SK-N-SH treated with all-trans-retinoic acid at 6 μM for 48 hours (cell line): Measurements from ENCODE around the gene CHDH.

Source experiments
- ARNTL ChIP-seq: fragments of 450-650 bp; formaldehyde crosslinking; IDR thresholded peaks from 2 replicates; pipeline ENCODE4 v1.5.0; 2020; ENCODE audit warnings: low read depth, mild to moderate bottlenecking, moderate library complexity, borderline replicate concordance
- CSDC2 ChIP-seq: fragments of 250-450 bp; sonication (Bioruptor Pico); IDR thresholded peaks from 2 replicates; pipeline ENCODE4 v1.5.0; 2020; ENCODE audit warnings: mild to moderate bottlenecking, moderate library complexity
- GLIS3 ChIP-seq: fragments of 250-450 bp; sonication (Bioruptor Pico); IDR thresholded peaks from 2 replicates; pipeline ENCODE4 v1.5.0; 2020; ENCODE audit warnings: mild to moderate bottlenecking, moderate library complexity
- ISL1 ChIP-seq: fragments of 250-450 bp; sonication (Bioruptor Pico); IDR thresholded peaks from 2 replicates; pipeline ENCODE4 v2.1.2; 2022; ENCODE audit warnings: mild to moderate bottlenecking, moderate library complexity
- RARB ChIP-seq: fragments of 250-450 bp; sonication (Bioruptor Pico); IDR thresholded peaks from 2 replicates; pipeline ENCODE4 v1.8.0; 2021; ENCODE audit warnings: mild to moderate bottlenecking, moderate library complexity
- SNAI2 ChIP-seq: fragments of 250-450 bp; sonication (Bioruptor Pico); IDR thresholded peaks from 2 replicates; pipeline ENCODE4 v1.5.0; 2020; ENCODE audit warnings: mild to moderate bottlenecking, moderate library complexity
- TCF4 ChIP-seq: fragments of 250-450 bp; sonication (Bioruptor Pico); IDR thresholded peaks from 2 replicates; pipeline ENCODE4 v1.8.0; 2021; ENCODE audit warnings: mild to moderate bottlenecking, moderate library complexity, borderline replicate concordance
- ZFP30 ChIP-seq: fragments of 450-650 bp; formaldehyde crosslinking; IDR thresholded peaks from 2 replicates; pipeline ENCODE4 v1.5.0; 2022; ENCODE audit warnings: mild to moderate bottlenecking, moderate library complexity
- ZNF565 ChIP-seq: fragments of 450-650 bp; formaldehyde crosslinking; conservative IDR thresholded peaks from 2 replicates; pipeline ENCODE4 v1.5.0; 2020; ENCODE audit warnings: low read depth, mild to moderate bottlenecking, moderate library complexity
- ZNF8 ChIP-seq: fragments of 450-650 bp; formaldehyde crosslinking; IDR thresholded peaks from 2 replicates; pipeline ENCODE4 v1.5.0; 2020; ENCODE audit warnings: mild to moderate bottlenecking, moderate library complexity
- TF ChIP-seq, protein P1 (sequence below): fragments of 250-450 bp; sonication (Bioruptor Pico); IDR thresholded peaks from 2 replicates; pipeline ENCODE4 v1.8.0; 2020; ENCODE audit warnings: mild to moderate bottlenecking, moderate library complexity, borderline replicate concordance
- TF ChIP-seq, protein P2 (sequence below): fragments of 250-450 bp; sonication (Bioruptor Pico); IDR thresholded peaks from 2 replicates; pipeline ENCODE4 v1.5.1; 2020; ENCODE audit warnings: low read depth, mild to moderate bottlenecking, moderate library complexity
- TF ChIP-seq, protein P3 (sequence below): fragments of 250-450 bp; sonication (Bioruptor Pico); IDR thresholded peaks from 2 replicates; pipeline ENCODE4 v1.5.1; 2021; ENCODE audit warnings: mild to moderate bottlenecking, moderate library complexity

DNA sequence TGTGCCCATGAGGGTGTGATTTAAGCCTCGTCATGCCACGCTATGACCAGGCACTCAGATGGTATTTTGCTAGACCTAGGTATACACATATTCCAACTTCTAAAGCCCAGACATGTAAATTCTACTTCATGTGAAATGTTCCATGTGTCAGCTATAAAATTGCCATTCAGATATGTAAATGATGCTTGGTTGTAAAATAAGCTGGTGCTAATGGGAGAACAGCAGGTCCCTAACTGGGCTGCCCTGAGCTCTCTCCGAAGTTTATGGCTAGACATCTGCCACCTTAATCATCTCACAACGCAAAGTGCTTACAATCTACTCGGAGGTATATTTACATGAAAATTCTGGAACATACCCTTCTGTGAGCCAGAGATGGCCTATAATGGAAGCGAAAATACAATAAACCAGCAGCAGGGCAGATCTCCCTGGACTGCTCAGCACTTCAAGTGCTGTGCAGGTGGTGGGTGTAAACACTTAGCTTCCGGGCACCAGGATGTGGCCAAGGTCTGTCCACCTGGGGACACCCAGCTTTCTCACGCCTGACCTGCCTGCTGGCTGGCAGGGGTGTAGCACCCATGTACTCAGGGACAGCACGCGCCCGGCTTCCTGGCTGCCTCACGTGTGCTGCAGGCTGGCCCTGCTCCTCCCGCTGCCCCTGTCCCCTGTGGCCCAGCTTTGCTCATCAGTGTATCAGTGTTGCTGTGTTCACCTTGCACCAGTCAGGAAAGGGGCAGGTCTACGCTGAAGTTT, 82.0 kb downstream of the CHDH start:
- TF ChIP-seq CSDC2 (CRISPR knock-in tag) (no peak), ARNTL (CRISPR knock-in tag) (no peak), ZNF8 (CRISPR knock-in tag) (no peak), ZNF565 (CRISPR knock-in tag) (no peak), SNAI2 (CRISPR knock-in tag) (no peak), ZFP30 (CRISPR knock-in tag) (no peak), TCF4 (CRISPR knock-in tag) (no peak), ISL1 (CRISPR knock-in tag) (no peak), RARB (CRISPR knock-in tag) (no peak), GLIS3 (CRISPR knock-in tag) (no peak)
- TF ChIP-seq, protein P1, sequence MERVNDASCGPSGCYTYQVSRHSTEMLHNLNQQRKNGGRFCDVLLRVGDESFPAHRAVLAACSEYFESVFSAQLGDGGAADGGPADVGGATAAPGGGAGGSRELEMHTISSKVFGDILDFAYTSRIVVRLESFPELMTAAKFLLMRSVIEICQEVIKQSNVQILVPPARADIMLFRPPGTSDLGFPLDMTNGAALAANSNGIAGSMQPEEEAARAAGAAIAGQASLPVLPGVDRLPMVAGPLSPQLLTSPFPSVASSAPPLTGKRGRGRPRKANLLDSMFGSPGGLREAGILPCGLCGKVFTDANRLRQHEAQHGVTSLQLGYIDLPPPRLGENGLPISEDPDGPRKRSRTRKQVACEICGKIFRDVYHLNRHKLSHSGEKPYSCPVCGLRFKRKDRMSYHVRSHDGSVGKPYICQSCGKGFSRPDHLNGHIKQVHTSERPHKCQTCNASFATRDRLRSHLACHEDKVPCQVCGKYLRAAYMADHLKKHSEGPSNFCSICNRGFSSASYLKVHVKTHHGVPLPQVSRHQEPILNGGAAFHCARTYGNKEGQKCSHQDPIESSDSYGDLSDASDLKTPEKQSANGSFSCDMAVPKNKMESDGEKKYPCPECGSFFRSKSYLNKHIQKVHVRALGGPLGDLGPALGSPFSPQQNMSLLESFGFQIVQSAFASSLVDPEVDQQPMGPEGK (CRISPR knock-in tag): no peak
- TF ChIP-seq, protein P2, sequence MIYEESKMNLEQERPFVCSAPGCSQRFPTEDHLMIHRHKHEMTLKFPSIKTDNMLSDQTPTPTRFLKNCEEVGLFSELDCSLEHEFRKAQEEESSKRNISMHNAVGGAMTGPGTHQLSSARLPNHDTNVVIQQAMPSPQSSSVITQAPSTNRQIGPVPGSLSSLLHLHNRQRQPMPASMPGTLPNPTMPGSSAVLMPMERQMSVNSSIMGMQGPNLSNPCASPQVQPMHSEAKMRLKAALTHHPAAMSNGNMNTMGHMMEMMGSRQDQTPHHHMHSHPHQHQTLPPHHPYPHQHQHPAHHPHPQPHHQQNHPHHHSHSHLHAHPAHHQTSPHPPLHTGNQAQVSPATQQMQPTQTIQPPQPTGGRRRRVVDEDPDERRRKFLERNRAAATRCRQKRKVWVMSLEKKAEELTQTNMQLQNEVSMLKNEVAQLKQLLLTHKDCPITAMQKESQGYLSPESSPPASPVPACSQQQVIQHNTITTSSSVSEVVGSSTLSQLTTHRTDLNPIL (CRISPR knock-in tag): no peak
- TF ChIP-seq, protein P3, sequence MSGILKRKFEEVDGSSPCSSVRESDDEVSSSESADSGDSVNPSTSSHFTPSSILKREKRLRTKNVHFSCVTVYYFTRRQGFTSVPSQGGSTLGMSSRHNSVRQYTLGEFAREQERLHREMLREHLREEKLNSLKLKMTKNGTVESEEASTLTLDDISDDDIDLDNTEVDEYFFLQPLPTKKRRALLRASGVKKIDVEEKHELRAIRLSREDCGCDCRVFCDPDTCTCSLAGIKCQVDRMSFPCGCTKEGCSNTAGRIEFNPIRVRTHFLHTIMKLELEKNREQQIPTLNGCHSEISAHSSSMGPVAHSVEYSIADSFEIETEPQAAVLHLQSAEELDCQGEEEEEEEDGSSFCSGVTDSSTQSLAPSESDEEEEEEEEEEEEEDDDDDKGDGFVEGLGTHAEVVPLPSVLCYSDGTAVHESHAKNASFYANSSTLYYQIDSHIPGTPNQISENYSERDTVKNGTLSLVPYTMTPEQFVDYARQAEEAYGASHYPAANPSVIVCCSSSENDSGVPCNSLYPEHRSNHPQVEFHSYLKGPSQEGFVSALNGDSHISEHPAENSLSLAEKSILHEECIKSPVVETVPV (CRISPR knock-in tag): no peak
